GM10266 (cell line): Measurements from ENCODE around the gene DENND6B.

Experiments
- DNase-seq: peaks from one replicate; pipeline ENCODE4 v3.0.0; 2012; ENCODE audit errors: extremely low spot score
- TF ChIP-seq, protein P1 (sequence below): IDR thresholded peaks from 2 replicates; pipeline ENCODE4 v1.5.1; 2012; ENCODE audit warnings: mild to moderate bottlenecking, low read depth; ENCODE audit not compliant: control insufficient read depth, insufficient read depth; ENCODE audit errors: missing control alignments

Gene DENND6B

GRCh38 chr22:50271519-50271970, 55.3 kb downstream of the DENND6B start:
- TF ChIP-seq, protein P1, sequence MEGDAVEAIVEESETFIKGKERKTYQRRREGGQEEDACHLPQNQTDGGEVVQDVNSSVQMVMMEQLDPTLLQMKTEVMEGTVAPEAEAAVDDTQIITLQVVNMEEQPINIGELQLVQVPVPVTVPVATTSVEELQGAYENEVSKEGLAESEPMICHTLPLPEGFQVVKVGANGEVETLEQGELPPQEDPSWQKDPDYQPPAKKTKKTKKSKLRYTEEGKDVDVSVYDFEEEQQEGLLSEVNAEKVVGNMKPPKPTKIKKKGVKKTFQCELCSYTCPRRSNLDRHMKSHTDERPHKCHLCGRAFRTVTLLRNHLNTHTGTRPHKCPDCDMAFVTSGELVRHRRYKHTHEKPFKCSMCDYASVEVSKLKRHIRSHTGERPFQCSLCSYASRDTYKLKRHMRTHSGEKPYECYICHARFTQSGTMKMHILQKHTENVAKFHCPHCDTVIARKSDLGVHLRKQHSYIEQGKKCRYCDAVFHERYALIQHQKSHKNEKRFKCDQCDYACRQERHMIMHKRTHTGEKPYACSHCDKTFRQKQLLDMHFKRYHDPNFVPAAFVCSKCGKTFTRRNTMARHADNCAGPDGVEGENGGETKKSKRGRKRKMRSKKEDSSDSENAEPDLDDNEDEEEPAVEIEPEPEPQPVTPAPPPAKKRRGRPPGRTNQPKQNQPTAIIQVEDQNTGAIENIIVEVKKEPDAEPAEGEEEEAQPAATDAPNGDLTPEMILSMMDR, result peak; percentile 41
- DNase-seq, result peak; percentile 92

DNA sequence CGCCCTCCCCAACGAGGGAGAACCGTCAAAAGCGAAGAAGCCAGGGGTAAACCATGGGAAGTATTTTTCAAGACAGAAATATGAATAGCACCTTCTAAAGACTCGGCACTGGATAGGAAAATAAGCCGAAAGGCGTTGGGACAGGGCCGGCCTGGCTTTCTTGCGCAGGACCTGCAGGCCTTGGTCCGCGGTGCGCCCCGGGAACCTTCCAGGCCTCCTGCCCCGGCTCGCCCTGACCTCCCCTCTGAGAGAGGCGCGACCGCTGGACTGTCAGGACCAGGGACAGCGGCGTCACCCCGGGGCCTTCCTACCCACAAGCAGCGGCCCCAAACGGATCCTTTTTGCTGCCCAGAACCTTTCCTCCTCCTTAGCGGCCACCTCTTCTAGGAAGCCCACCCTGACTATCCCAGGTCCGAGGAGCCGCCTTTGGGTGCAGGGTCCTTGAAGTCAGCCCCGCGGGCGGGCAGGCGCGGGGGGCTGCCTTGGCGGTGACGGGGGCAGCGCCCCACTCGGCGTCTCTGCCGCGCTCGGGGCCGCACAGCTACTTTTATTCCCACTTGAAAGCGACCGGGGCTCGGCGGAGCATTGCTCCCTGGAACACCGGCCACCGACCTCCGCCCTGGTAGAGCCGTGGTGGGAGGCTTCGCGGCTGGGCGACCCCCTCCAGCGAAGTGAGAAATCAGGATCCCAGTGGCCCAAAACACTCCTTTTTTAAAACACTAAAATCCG, 56.0 kb downstream of the DENND6B start:
- TF ChIP-seq, protein P1, result no peak
- DNase-seq, result peak; percentile 89

DNA sequence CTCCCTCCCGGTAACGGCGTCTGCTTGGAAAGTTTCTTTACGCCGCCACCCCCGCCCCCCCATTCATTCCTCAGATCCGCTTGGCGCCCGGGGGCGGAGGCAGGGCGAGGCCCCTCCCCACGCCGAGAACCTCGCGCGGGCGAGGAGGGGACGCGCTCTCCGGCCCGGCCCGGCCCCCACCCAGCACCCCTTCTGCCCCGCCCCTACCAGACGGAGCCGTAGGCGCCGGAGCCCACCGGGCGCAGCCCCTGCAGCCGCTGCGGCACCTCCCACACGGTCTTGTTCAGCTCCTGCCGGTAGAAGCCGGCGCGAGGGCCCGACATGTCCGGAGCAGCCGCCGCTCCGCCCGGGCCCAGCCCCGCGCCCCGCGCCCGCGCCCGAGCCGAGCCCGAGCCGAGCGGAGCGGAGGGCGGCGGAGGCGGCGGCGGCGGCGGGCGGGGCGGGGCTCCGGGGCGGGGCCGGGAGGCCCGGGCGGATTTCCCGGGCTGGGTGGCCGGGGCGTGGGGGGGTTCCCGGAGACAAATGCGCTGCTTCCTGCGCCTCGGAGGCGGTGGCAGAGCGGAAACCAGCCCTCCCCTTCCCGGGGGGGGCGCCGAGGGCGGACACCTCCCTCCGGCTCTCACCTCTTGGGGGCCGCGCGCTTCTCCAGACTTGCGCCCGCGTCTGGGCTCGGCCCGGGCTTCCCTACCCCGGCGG, 56.7 kb downstream of the DENND6B start, which contains the start of gene MAPK11:
Gene MAPK11, minus strand, starts transcription at position 411 of the 696 bp plus-strand sequence. Its CDS starts 88 bp downstream, at position 323.
- TF ChIP-seq, protein P1, result no peak
- DNase-seq, result peak; percentile 91

GRCh38 chr22:50269573-50269969, 57.2 kb downstream of the DENND6B start:
- no peak for DNase-seq
- TF ChIP-seq, protein P1, result no peak

GRCh38 chr22:50268655-50269113, 58.1 kb downstream of the DENND6B start:
- TF ChIP-seq, protein P1, result no peak
- no peak for DNase-seq

DNA sequence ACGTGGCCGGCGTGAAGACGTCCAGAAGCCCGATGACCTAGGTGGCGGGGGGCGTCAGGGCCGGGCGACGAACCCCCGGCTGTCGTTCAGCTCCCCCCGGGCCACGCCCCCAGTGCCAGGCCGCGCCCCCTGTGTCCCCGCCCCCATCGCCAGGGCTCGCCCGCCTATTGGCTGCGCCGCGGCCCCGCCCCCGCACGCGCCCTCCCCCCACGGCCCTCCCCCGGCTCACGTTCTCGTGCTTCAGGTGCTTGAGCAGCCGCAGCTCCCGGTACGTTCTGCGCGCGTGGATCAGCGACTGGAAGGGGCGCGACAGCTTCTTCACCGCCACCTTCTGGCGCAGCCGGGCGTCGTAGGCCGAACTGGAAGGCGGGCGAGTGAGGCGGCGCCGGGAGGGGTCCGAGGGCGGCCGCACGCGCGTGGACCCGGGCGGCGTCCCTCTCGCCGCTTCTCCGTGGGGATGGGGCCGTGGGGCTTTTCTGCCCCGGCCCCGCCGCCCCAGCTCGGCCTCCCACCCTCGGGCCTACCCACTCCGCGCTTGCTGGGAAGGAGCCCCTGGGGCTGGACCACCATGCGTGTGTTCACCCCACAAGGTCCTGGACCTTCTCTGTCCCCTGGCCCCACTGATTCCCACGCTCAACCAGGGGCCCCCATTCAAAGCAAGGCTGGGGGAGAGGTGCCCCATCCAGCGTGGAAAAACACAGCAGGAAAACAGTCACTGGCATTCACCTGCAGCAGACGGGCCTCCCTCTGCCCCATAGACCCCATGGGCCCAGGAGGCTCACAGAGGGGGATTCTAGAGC, 59.0 kb downstream of the DENND6B start:
- peak; percentile 79 for DNase-seq
- TF ChIP-seq, protein P1, result peak; percentile 48
